HepG2 (cell line): ENCODE measurements around the gene GCN1. TPM values are rescaled to one million over a fixed set of nuclear protein-coding genes. Genes with fewer than 3 reads are reported as not detected.

Source experiments
- ATAC-seq: fragments of 200-7000 bp; cut with Tn5 transposase; 3 replicates; pipeline ENCODE4 v1.9.1; 2020; ENCODE audit warnings: mild to moderate bottlenecking, moderate library complexity
- BruUV-seq: library from RNA; stranded (reverse); fragments of 400-500 nt; replicated peaks from 2 replicates; lab custom pipeline; 2021; lab: Mats Ljungman, UMichigan
- CTCF ChIA-PET: fragments of 300-600 bp; formaldehyde crosslinking; extraction: SDS; loops from one replicate; lab custom pipeline; 2021; ENCODE audit warnings: low total read pairs, inconsistent platforms, low intra/inter-chr PET ratio; lab: Yijun Ruan, JAX
- POLR2A ChIA-PET: fragments of 350-600 bp; sonication (Branson Sonifier 250); formaldehyde crosslinking; loops from one replicate; lab custom pipeline; 2020; ENCODE audit warnings: antibody characterized with exemption, inconsistent platforms; lab: Yijun Ruan, JAX
- DNase-seq: peaks from one replicate; pipeline ENCODE4 v3.0.0-alpha.2; 2015; ENCODE audit warnings: low spot score
- FAIRE-seq: peaks from 3 replicates; lab custom pipeline; 2011; peaks lifted over from hg19 to GRCh38; lab: Jason Lieb, UNC
- H2AFZ ChIP-seq: one replicate; pipeline ENCODE4 v1.6.1; 2011; ENCODE audit warnings: low read length, inconsistent platforms
- H3K27ac ChIP-seq: fragments of 300-600 bp; 3 replicates; pipeline ENCODE4 v1.8.0; 2011; ENCODE audit warnings: mixed run types, mild to moderate bottlenecking, mixed read lengths, low read length, inconsistent platforms; ENCODE audit not compliant: insufficient read depth; ENCODE audit errors: extremely low read length
- H3K27me3 ChIP-seq, 2 experiments: fragments of 200-600 bp in 1 of 2; 2 replicates in 1 of 2; 3 replicates in 1 of 2; pipeline versions ENCODE4 v1.6.0 to v1.8.0; 2011; ENCODE audit warnings: low read length in 2 of 2, mild to moderate bottlenecking in 2 of 2, moderate library complexity in 2 of 2, inconsistent platforms in 1 of 2; ENCODE audit not compliant: insufficient read depth in 2 of 2, control insufficient read depth in 1 of 2
- H3K36me3 ChIP-seq, 2 experiments: fragments of 200-600 bp in 1 of 2; replicated peaks in 1 of 2; 2 replicates in 1 of 2; 3 replicates in 1 of 2; pipeline versions ENCODE4 v1.5.1 to v1.8.0; 2011; ENCODE audit warnings: low read length in 2 of 2, inconsistent platforms in 1 of 2; ENCODE audit not compliant: insufficient read depth in 2 of 2, control insufficient read depth in 1 of 2
- H3K4me1 ChIP-seq: 2 replicates; pipeline ENCODE4 v1.5.1; 2012; ENCODE audit warnings: low read length, inconsistent platforms; ENCODE audit not compliant: insufficient read depth
- H3K4me2 ChIP-seq: 2 replicates; pipeline ENCODE4 v1.6.0; 2011; ENCODE audit warnings: low read depth, low read length, inconsistent platforms
- H3K4me3 ChIP-seq, 3 experiments: fragments of 200-600 bp in 1 of 3; sonication (generic), shearing (Covaris generic) in 1 of 3; replicated peaks in 1 of 3; 2 replicates each; pipeline ENCODE4 v1.5.1; 2011 to 2016; ENCODE audit warnings: low read length in 3 of 3, inconsistent platforms in 2 of 3, low read depth in 2 of 3, mild to moderate bottlenecking in 2 of 3, control low read depth in 1 of 3, mixed read lengths in 1 of 3; ENCODE audit not compliant: insufficient read depth in 1 of 3
- H3K79me2 ChIP-seq: one replicate; pipeline ENCODE4 v1.6.1; 2011; ENCODE audit warnings: low read length, inconsistent platforms; ENCODE audit not compliant: insufficient read depth
- H3K9ac ChIP-seq: 2 replicates; pipeline ENCODE4 v1.6.0; 2011; ENCODE audit warnings: mild to moderate bottlenecking, low read depth, low read length, inconsistent platforms; ENCODE audit not compliant: insufficient read depth
- H3K9me3 ChIP-seq: 2 replicates; pipeline ENCODE4 v1.5.1; 2012; ENCODE audit warnings: mild to moderate bottlenecking, low read length
- H4K20me1 ChIP-seq: 2 replicates; pipeline ENCODE4 v1.6.0; 2011; ENCODE audit warnings: inconsistent platforms, mild to moderate bottlenecking, low read length, moderate library complexity; ENCODE audit not compliant: insufficient read depth
- AGO1 ChIP-seq: fragments of 200-400 bp; formaldehyde crosslinking; IDR thresholded peaks from 2 replicates; pipeline ENCODE4 v1.6.1; 2017; ENCODE audit warnings: mild to moderate bottlenecking, low read depth, low read length, moderate library complexity; ENCODE audit not compliant: poor library complexity, severe bottlenecking
- AGO2 ChIP-seq: fragments of 200-400 bp; formaldehyde crosslinking; optimal IDR thresholded peaks from 2 replicates; pipeline ENCODE3; 2017; ENCODE audit warnings: mild to moderate bottlenecking, low read depth, low read length, moderate library complexity
- HMG20A ChIP-seq: IDR thresholded peaks from 2 replicates; pipeline ENCODE4 v1.6.1; 2016; ENCODE audit warnings: borderline replicate concordance
- POLR2A ChIP-seq, 2 experiments: IDR thresholded peaks; 2 replicates each; pipeline ENCODE4 v1.6.1; 2011; ENCODE audit warnings: low read depth in 2 of 2, low read length in 2 of 2, mild to moderate bottlenecking in 1 of 2, moderate library complexity in 1 of 2; ENCODE audit not compliant: insufficient read depth in 1 of 2
- RBFOX2 ChIP-seq: fragments of 200-400 bp; formaldehyde crosslinking; IDR thresholded peaks from 2 replicates; pipeline ENCODE4 v1.6.1; 2017; ENCODE audit warnings: low read depth, mild to moderate bottlenecking, low read length
- SNRNP70 ChIP-seq: fragments of 200-400 bp; formaldehyde crosslinking; IDR thresholded peaks from 2 replicates; pipeline ENCODE4 v1.6.1; 2017; ENCODE audit warnings: mild to moderate bottlenecking, low read depth, low read length, moderate library complexity
- ZNF780A ChIP-seq: sonication (generic); formaldehyde crosslinking; IDR thresholded peaks from 2 replicates; pipeline ENCODE4 v1.8.0; 2022; ENCODE audit warnings: mild to moderate bottlenecking, missing genetic modification reagents, moderate library complexity
- WGBS: methylation state at CpG from one replicate; pipeline ENCODE4 v1.1.6; 2017; ENCODE audit warnings: low lambda C conversion rate; 5-methylcytosine and 5-hydroxymethylcytosine counted together
- in situ Hi-C: cut with HindIII; loops from 2 replicates; pipeline ENCODE4 v1.10.0; 2017; ENCODE audit warnings: low pct_unique_long_range_greater_than_20kb; ENCODE audit not compliant: extremely low pct_ligation_motif_present
- intact Hi-C: fragments of 100-400 bp; cut with micrococcal nuclease; formaldehyde crosslinking; loops from one replicate; pipeline ENCODE4 v1.10.0; 2022; ENCODE audit not compliant: unreplicated experiment
- polyA plus RNA-seq, 8 experiments: library from polyadenylated mRNA; depleted of rRNA in 3 of 8; stranded (reverse) in 7 of 8; unstranded in 1 of 8; fragments of >200 nt; fragmentation: Illumina TruSeq in 4 of 8; extraction: Trizol in 4 of 8; gene quantifications; 2 replicates each; pipeline versions ENCODE4 v1.2.1 to v1.2.3, GENCODE V29; 2011 to 2016; ENCODE audit warnings: low read depth in 4 of 8, missing spikeins in 1 of 8, mixed read lengths in 1 of 8; ENCODE audit not compliant: insufficient read depth in 1 of 8
- total RNA-seq, 5 experiments: library from RNA; depleted of rRNA; stranded (reverse); fragments of >200 nt; fragmentation: Illumina TruSeq; extraction: Trizol; gene quantifications; 2 replicates each; pipeline ENCODE4 v1.2.3, GENCODE V29; 2016; ENCODE audit warnings: low read depth in 1 of 5
- TF ChIP-seq, protein P1 (sequence below): IDR thresholded peaks from 2 replicates; pipeline ENCODE4 v1.6.1; 2016; ENCODE audit warnings: missing genetic modification reagents, missing compliant biosample characterization
- TF ChIP-seq, protein P2 (sequence below): IDR thresholded peaks from 2 replicates; pipeline ENCODE4 v1.6.1; 2016; ENCODE audit warnings: missing biosample characterization, missing genetic modification reagents, low read depth

The GCN1 gene
- total and polyA plus RNA-seq, 2 of the 13 experiments (the other 11 are each of a cell fraction or from before 2014, with no cell fraction given), result 58.2 to 83.0 TPM

DNA sequence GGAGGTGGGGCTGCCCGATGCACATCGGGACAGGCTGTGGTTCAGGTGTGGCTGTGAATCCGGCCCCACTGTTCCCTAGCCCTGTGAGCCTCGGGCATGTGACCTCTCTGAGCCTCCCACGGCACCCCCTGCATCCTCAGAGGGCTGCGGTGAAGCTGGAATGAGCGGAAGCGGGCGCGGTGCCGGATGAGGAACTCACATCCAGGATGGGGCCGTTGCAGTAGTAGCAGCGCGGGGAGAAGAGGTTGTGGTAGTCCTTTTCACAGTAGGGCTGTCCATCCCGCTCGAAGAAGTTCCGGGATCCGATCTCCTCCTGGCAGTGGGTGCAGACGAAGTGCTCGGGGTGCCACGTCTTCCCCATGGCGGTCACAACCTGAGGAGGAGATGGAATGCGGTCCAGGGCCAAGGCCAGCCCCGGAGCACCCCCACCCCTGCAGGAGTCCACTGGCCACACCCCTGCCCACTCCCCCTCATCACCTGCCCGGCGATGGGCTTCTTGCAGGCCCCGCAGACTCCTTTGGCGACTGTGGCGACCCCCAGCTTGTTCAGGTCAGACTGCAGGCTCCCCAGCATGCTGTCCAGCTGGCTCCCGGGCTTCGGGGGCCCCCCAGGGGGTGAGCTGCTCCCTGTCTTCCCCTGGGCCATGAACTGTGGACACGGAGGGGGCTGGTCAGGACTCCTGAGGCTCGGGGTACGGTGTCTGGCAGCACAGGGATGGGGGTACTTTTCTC, 20.3 kb upstream of the GCN1 start:
- in situ Hi-C loops (loop anchor here (10.0 kb wide), 1 partner anchor 50 kb away; the partner anchor contains the start of gene PXN), intact Hi-C loops (no loop called here)
- BruUV-seq, result no TSS peak
- ChIA-PET POLR2A (interaction anchor here (1.2 kb wide), 1 partner anchor 14 kb away, joined by 4 read pairs; the partner anchor contains the start of gene RPLP0), CTCF (no interaction called here)
- peaks cover 18 to 39% of the 10 kb centered on the region in 2 experiments; a peak in 4 of 5 replicates for H3K36me3 ChIP-seq
- H3K27me3 ChIP-seq, result no peaks in the 10 kb centered on the region; a peak in 1 of 5 replicates
- no peak overlapping the region for H3K4me3 ChIP-seq
- H3K9ac ChIP-seq, result no peak overlapping the region
- no peaks in the 10 kb centered on the region for H3K9me3 ChIP-seq
- no peaks in the 10 kb centered on the region for H4K20me1 ChIP-seq
- ATAC-seq (no peak), FAIRE-seq (no peak), DNase-seq (no peak)
- H3K4me2 ChIP-seq, result no peak overlapping the region
- no peak overlapping the region for H3K27ac ChIP-seq
- no peak overlapping the region for H2AFZ ChIP-seq
- H3K4me1 ChIP-seq, result peaks cover 18% of the 10 kb centered on the region
- 98% methylated on average over 26 of the region's 34 CpGs for WGBS
- H3K79me2 ChIP-seq, result no peaks in the 10 kb centered on the region
- TF ChIP-seq HMG20A (CRISPR knock-in tag), result no peak
- TF ChIP-seq POLR2A (IDR thresholded peaks at IDR 0.05; ENCODE audit: insufficient read depth in 1 of 2, low read depth in 2 of 2, low read length in 2 of 2), result 0 out of 4 replicates have a peak, but pooled peaks of 1 of the 2 experiments have one; percentile 8
- peak; percentile 64 for TF ChIP-seq AGO1
- TF ChIP-seq RBFOX2, result peak; percentile 36; the same call in 1 of the 2 replicates
- peak; percentile 84 for TF ChIP-seq AGO2
- TF ChIP-seq SNRNP70, result no peak

DNA sequence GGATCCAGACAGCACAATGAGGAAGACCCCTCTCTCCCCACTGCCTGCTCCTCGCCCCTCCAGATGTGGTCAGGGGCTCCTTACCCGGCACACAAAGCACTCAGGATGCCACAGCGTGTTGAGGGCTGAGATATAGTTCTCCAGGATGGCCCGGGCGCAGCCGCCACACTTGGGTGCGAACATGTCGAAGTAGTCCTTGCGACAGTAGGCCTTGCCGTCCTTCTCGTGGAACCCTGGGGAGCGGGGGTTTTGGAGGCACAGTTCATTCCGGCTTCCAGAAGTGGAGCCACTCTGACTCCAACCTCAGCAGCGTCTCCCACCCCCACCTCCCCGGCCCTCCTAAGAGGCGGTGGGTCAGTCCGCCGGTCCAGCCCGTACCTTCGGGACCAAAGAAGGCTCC, 19.2 kb upstream of the GCN1 start:
- intact Hi-C loops, result no loop called here
- FAIRE-seq, result no peak
- in situ Hi-C loops, result loop anchor here (10.0 kb wide), 1 partner anchor 51 kb away; the partner anchor contains the start of gene PXN
- Histone ChIP-seq H3K4me3 (no peak overlapping the region), H3K79me2 (no peaks in the 10 kb centered on the region), H3K27ac (no peak overlapping the region), H3K9me3 (no peaks in the 10 kb centered on the region), H4K20me1 (no peaks in the 10 kb centered on the region), H3K27me3 (no peaks in the 10 kb centered on the region; a peak in 1 of 5 replicates), H3K4me2 (no peak overlapping the region), H3K4me1 (peaks cover 8% of the 10 kb centered on the region), H3K9ac (no peak overlapping the region), H2AFZ (no peak overlapping the region), H3K36me3 (peaks cover 19 to 41% of the 10 kb centered on the region in 2 experiments; a peak in 4 of 5 replicates)
- CTCF ChIA-PET, result no interaction called here
- TF ChIP-seq, protein P1, sequence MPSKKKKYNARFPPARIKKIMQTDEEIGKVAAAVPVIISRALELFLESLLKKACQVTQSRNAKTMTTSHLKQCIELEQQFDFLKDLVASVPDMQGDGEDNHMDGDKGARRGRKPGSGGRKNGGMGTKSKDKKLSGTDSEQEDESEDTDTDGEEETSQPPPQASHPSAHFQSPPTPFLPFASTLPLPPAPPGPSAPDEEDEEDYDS (CRISPR knock-in tag), result no peak
- TF ChIP-seq, protein P2, sequence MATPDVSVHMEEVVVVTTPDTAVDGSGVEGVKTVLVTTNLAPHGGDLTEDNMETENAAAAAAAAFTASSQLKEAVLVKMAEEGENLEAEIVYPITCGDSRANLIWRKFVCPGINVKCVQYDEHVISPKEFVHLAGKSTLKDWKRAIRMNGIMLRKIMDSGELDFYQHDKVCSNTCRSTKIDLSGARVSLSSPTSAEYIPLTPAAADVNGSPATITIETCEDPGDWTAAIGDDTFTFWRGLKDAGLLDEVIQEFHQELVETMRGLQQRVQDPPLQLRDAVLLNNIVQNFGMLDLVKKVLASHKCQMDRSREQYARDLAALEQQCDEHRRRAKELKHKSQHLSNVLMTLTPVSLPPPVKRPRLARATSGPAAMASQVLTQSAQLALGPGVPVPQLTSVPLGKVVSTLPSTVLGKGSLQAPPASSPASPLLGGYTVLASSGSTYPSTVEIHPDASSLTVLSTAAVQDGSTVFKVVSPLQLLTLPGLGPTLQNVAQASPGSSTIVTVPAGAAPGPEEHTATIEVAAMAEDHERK (CRISPR knock-in tag), result no peak
- TF ChIP-seq ZNF780A (CRISPR knock-in tag), result no peak
- POLR2A ChIA-PET, result no interaction called here
- no peak for DNase-seq
- no TSS peak for BruUV-seq
- WGBS, result 95% methylated on average over 12 of the region's 20 CpGs
- no peak for ATAC-seq
